Thymus (tissue), 11 donors: ENCODE data around the gene AHCY. TPM values are rescaled to one million over a fixed set of nuclear protein-coding genes. Genes with fewer than 3 reads are reported as not detected.
"Not testable (repeated sequence)": the region's sequence is repeated elsewhere in the genome, so short reads cannot be mapped to it uniquely, and the experiment has no call there.

ENCODE experiments used
- DNase-seq, 9 donors: peaks; one replicate each; pipeline ENCODE4 v3.0.0-alpha.2; 2013; ENCODE audit warnings: low spot score in 9 of 9, low read depth in 6 of 9, missing footprints in 1 of 9
- H3K27ac ChIP-seq, 2 donors: one replicate each; pipeline ENCODE4 v1.5.1; 2013; ENCODE audit warnings: control low read depth in 1 of 2, low read depth in 1 of 2, low read length in 1 of 2, mild to moderate bottlenecking in 1 of 2, moderate library complexity in 1 of 2
- H3K27me3 ChIP-seq, 2 donors: one replicate each; pipeline ENCODE4 v1.5.1; 2013; ENCODE audit warnings: low read length in 1 of 2; ENCODE audit not compliant: control insufficient read depth in 2 of 2, insufficient read depth in 1 of 2
- H3K36me3 ChIP-seq, 2 donors: one replicate each; pipeline ENCODE4 v1.5.1; 2013; ENCODE audit warnings: low read length in 1 of 2, mild to moderate bottlenecking in 1 of 2, moderate library complexity in 1 of 2; ENCODE audit not compliant: control insufficient read depth in 2 of 2, insufficient read depth in 2 of 2
- H3K4me1 ChIP-seq, 2 donors: one replicate each; pipeline ENCODE4 v1.5.1; 2013; ENCODE audit warnings: low read length in 2 of 2; ENCODE audit not compliant: control insufficient read depth in 2 of 2, insufficient read depth in 2 of 2
- H3K4me3 ChIP-seq, 2 donors: one replicate each; pipeline ENCODE4 v1.5.1; 2013; ENCODE audit warnings: low read length in 2 of 2, control low read depth in 1 of 2, mild to moderate bottlenecking in 1 of 2
- H3K9me3 ChIP-seq, 2 donors: one replicate each; pipeline ENCODE4 v1.5.1; 2013; ENCODE audit warnings: low read length in 1 of 2, mild to moderate bottlenecking in 1 of 2; ENCODE audit not compliant: control insufficient read depth in 2 of 2, insufficient read depth in 1 of 2
- WGBS: extraction: QIAGEN DNeasy Blood & Tissue Kit; methylation state at CpG from one replicate; pipeline ENCODE4 v1.1.7; 2013; 5-methylcytosine and 5-hydroxymethylcytosine counted together
- polyA plus RNA-seq: library from polyadenylated mRNA; stranded (reverse); fragments of 200-250 nt; gene quantifications from one replicate; pipeline ENCODE4 v1.2.3, GENCODE V29; 2013
- total RNA-seq: library from RNA; stranded (reverse); fragments of 120-200 nt; gene quantifications from one replicate; pipeline ENCODE4 v1.2.4, GENCODE V29; 2013
- donor health status: healthy.

The AHCY gene
- total and polyA plus RNA-seq, 2 donors: 56.0 to 69.6 TPM

DNA sequence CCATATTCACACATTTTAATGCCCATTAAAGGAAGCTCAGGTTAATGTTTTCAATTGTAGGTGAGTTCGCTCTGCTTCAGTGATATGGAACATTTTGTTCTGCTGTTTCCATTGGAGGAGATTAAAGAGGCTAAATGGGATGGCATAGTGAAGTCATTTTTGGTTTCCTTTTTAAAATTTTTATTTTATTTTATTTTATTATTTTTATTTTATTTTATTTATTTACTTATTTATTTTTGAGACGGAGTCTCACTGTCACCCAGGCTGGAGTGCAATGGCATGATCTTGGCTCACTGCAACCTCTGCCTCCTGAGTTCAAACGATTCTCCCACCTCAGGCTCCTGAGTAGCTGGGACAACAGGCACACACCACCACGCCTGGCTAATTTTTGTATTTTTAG is 61.1 kb downstream of the AHCY start:
- H3K9me3 ChIP-seq, DNase-seq, H3K27me3 ChIP-seq, H3K27ac ChIP-seq, H3K4me3 ChIP-seq, H3K36me3 ChIP-seq: not testable (repeated sequence)
- peaks cover 15 to 20% of the 10 kb centered on the region in 2 donors for H3K4me1 ChIP-seq
- WGBS: 95% methylated on average over 4 of the region's 4 CpGs

DNA sequence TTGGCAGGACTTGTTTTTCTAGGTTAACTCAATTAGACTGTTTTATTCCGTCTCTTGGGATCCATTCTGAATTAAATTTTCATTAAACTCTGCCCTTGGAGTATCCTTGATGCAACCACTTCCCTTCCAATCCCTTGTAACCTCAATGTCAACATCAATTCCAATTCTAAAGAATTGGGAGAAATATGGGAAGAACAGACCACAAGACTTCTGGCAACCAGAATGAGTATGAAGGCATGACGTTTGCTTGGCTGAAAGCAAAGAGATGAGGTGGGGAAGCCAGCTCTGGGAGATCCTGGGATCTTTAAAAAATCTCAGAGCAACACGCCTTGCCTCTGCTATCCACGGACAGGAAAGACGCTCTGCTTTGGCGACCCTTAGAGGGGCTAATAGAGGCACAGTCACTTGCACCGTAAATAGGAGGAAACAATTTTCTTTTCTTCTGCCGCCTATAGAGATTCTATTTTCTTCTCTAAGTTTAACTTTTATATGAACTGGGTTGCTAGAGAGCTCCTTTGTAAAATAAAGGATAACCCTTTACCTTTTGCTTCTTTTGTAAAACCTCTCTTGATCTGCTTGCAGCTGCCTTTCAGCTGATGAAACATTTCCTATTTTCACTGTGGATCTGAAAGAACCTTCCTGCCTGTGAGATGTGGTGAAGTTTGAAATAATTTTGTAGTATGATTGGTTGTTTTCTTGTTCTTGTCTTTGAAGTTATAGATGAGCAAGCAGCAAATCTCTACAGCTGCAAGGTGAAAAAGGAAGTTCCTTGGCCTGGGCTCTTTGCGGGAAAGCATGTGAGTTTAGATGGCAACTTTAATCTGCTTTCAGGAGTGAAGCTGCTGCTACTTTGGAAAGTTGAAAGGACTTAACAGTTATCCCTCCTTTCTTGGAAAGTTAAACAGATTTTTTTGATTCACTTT is 62.2 kb downstream of the AHCY start, which contains the start of gene ASIP:
Gene ASIP, plus strand, starts transcription at position 731 of the 923 bp plus-strand sequence. CDS start 18,952 bp downstream, outside the sequence.
- H3K27ac ChIP-seq: peak within 1 kb of the TSS; percentile 16 to 31
- no peaks in the 10 kb centered on the region for H3K9me3 ChIP-seq
- peak; percentile 37 to 85 (median 62) for DNase-seq
- 52% methylated on average over 9 of the region's 9 CpGs for WGBS
- H3K27me3 ChIP-seq: no peaks in the 10 kb centered on the region
- no peaks in the 10 kb centered on the region for H3K36me3 ChIP-seq
- H3K4me3 ChIP-seq: no peak within 1 kb of the TSS
- peaks cover 15 to 20% of the 10 kb centered on the region in 2 donors for H3K4me1 ChIP-seq

DNA sequence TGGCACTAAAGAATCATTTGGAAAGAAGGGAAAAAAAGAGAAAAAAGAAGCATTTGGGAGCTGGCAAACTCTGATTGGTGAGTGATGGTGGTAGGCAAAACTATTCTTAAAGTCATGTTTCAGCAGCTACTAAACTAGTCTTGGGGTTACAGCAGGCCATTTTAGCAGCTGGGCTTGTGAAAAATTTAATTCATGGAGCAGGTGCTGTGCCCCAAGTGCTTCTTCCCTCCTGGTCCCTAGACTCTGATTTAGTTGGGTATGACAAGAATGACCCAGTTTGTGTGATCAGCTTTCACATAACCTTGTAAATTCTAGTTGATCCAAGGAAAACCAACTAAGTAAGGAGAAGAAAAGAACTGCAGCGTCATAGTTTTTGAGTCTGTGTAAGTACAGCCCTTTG is 63.0 kb downstream of the AHCY start:
- Histone ChIP-seq H3K27ac (no peak overlapping the region), H3K27me3 (no peaks in the 10 kb centered on the region), H3K36me3 (no peaks in the 10 kb centered on the region), H3K9me3 (no peaks in the 10 kb centered on the region), H3K4me1 (peaks cover 15 to 20% of the 10 kb centered on the region in 2 donors), H3K4me3 (no peak overlapping the region)
- DNase-seq: no peak
- WGBS: 99% methylated on average over 1 of the region's 1 CpG

DNA sequence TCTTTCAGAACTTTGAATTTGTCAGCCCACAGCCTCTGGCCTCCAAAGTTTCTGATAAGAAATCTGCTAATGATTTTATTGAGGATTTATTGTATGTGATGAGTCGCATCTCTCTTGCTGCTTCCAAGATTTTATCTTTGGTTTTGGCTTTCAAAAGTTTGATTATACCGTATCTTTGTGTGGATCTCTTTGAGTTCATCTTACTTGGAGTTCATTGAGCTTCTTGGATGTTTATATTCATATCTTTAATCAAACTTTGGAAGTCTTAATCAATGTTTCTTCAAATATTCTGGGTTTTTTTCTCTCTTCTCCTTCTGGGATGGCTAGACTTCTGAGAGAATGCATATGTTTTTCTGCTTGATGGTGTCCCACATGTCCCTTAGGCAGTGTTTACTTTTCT is 65.2 kb downstream of the AHCY start:
- WGBS: 92% methylated on average over 2 of the region's 2 CpGs
- H3K27ac ChIP-seq: no peak overlapping the region
- no peaks in the 10 kb centered on the region for H3K36me3 ChIP-seq
- peaks cover 15 to 20% of the 10 kb centered on the region in 2 donors for H3K4me1 ChIP-seq
- H3K4me3 ChIP-seq: no peak overlapping the region
- no peak for DNase-seq
- no peaks in the 10 kb centered on the region for H3K9me3 ChIP-seq
- no peaks in the 10 kb centered on the region for H3K27me3 ChIP-seq

DNA sequence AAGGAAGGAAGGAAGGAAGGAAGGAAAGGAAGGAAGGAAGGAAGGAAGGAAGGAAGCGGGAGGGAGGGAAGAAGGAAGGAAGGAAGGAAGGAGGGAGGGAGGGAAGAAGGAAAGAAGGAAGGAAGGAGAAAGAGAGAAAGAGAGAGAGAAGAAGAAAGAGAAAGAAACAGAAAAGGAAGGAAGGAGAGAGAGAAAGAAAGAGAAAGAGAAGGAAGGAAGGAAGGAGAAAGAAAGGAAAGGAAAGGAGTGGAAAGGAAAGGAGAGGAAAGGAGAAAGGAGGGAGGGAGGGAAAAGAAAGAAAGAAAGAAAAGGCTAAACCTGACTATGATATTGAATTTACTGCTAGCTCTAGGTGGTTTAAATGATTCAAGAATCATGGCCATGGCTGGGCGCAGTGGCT is 67.3 kb downstream of the AHCY start:
- Histone ChIP-seq H3K9me3 (no peaks in the 10 kb centered on the region), H3K27me3 (no peaks in the 10 kb centered on the region), H3K4me1 (peaks cover 10 to 14% of the 10 kb centered on the region in 2 donors), H3K36me3 (no peaks in the 10 kb centered on the region), H3K27ac (no peak overlapping the region), H3K4me3 (no peak overlapping the region)
- 99% methylated on average over 2 of the region's 2 CpGs for WGBS
- no peak for DNase-seq

DNA sequence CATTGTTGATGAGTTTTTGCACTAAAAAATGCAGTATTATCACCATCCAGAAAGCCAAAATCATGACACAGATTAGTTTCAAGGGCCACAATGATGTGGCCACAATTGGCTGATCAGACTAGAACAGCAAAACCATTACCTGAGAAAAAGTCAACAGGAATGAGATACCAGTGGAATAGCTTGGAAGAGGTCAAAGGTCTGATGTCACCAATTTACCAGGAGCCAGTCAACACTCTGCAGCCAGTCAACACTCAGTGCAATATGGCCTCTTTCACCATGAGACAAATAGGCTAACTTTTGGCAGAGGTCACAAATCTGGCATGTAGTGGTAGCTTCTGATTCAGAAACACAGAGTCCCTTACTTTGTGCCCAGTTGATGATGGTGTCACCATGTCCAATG is 69.5 kb downstream of the AHCY start:
- no peaks in the 10 kb centered on the region for H3K36me3 ChIP-seq
- H3K27me3 ChIP-seq: no peaks in the 10 kb centered on the region
- H3K27ac ChIP-seq: no peak overlapping the region
- no peaks in the 10 kb centered on the region for H3K4me1 ChIP-seq
- DNase-seq: no peak
- no peaks in the 10 kb centered on the region for H3K9me3 ChIP-seq
- no peak overlapping the region for H3K4me3 ChIP-seq

DNA sequence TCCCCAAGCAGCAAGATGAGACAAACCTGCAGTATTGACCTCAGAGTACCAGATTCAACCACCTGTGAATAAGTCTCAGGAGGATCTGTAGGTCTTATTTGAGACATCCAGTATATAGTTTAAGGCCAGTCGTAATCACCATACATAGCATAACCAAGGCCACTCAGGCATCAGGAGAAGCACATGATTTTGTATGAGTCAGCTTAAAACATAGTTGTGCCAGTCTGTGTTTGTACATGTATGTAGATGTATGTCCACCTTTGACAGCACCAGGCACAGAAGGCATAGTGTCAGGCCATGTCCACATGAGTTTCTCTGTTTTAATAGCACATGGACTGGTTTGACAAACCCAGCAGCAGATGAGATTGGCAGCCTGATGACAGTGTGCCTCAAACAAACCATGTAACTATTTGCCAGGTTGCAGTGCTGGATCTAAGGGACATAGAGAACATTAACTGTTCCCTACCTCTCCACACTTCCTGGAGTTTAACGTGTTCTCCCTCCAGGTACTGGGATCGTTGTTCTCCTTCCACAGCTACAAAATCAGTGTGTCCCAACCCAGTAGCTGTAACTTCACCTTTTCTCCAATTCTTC is 70.6 kb downstream of the AHCY start:
- Histone ChIP-seq H3K27me3 (no peaks in the 10 kb centered on the region), H3K4me3 (no peak overlapping the region), H3K27ac (no peak overlapping the region), H3K4me1 (no peaks in the 10 kb centered on the region), H3K9me3 (no peaks in the 10 kb centered on the region), H3K36me3 (no peaks in the 10 kb centered on the region)
- DNase-seq: no peak
- 96% methylated on average over 3 of the region's 3 CpGs for WGBS

DNA sequence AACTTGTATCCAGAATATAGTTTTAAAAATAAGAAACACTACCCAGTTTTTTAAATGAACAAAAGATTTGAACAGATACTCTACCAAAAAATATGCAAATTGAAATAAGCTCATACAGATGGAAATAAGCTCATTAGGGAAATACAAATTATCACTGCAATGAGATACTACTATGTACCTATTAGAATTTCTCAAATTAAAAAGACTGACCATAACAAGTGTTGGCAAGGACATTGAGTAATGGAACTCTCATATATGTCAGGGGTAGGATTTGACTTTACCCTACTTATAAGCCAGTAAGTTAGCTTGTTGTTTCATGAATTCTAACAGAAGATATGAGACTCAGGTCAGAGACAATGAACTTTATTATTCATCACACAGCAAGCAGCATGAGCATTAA is 71.5 kb downstream of the AHCY start:
- Histone ChIP-seq H3K4me1 (no peaks in the 10 kb centered on the region), H3K36me3 (no peaks in the 10 kb centered on the region), H3K9me3 (no peaks in the 10 kb centered on the region), H3K27me3 (no peaks in the 10 kb centered on the region), H3K27ac (no peak overlapping the region), H3K4me3 (no peak overlapping the region)
- no peak for DNase-seq
